SU-DHL-6 (cell line): ENCODE results near the gene RNU6-8.

Source experiments
- H2AFZ ChIP-seq: fragments of 200-600 bp; sonication (generic); 2 replicates; pipeline ENCODE4 v1.6.1; 2014; ENCODE audit warnings: low read depth, mild to moderate bottlenecking, moderate library complexity, mixed read lengths, antibody characterized with exemption, low read length; ENCODE audit not compliant: severe bottlenecking
- H3F3A ChIP-seq: fragments of 200-600 bp; shearing (Covaris generic); 2 replicates; pipeline ENCODE4 v1.6.0; 2016; ENCODE audit warnings: antibody characterized with exemption, mild to moderate bottlenecking; ENCODE audit not compliant: insufficient read depth
- H3K27ac ChIP-seq: fragments of 200-600 bp; sonication (generic); 2 replicates; pipeline ENCODE4 v1.5.1; 2016; ENCODE audit warnings: low read depth, mild to moderate bottlenecking, low read length, moderate library complexity, mixed read lengths
- H3K27me3 ChIP-seq: fragments of 200-600 bp; sonication (generic), shearing (Covaris generic); 2 replicates; pipeline ENCODE4 v1.6.0; 2014; ENCODE audit warnings: mild to moderate bottlenecking, low read length
- H3K36me3 ChIP-seq: fragments of 200-600 bp; sonication (generic); 2 replicates; pipeline ENCODE4 v1.6.1; 2014; ENCODE audit warnings: mild to moderate bottlenecking, low read length, mixed read lengths
- H3K4me2 ChIP-seq: fragments of 300-600, 200-600 bp; shearing (Covaris generic), sonication (generic); 2 replicates; pipeline ENCODE4 v1.6.0; 2014; ENCODE audit warnings: low read length, low read depth, mild to moderate bottlenecking; ENCODE audit not compliant: poor library complexity, severe bottlenecking
- H3K4me3 ChIP-seq: fragments of 200-600 bp; sonication (generic); 2 replicates; pipeline ENCODE4 v1.5.1; 2014; ENCODE audit warnings: antibody characterized with exemption, low read length, mild to moderate bottlenecking, mixed read lengths; ENCODE audit not compliant: insufficient read depth, poor library complexity, severe bottlenecking
- H3K79me2 ChIP-seq: fragments of 200-600 bp; sonication (generic); 2 replicates; pipeline ENCODE4 v1.6.1; 2014; ENCODE audit warnings: mild to moderate bottlenecking, low read length, moderate library complexity; ENCODE audit not compliant: insufficient read depth
- H3K9ac ChIP-seq: fragments of 200-600 bp; sonication (generic); 2 replicates; pipeline ENCODE4 v1.7.0; 2014; ENCODE audit warnings: mild to moderate bottlenecking, low read length
- H3K9me2 ChIP-seq: fragments of 200-600 bp; sonication (generic); replicated peaks from 2 replicates; pipeline ENCODE4 v1.6.1; 2014; ENCODE audit warnings: low read length; ENCODE audit not compliant: insufficient read depth
- H3K9me3 ChIP-seq: fragments of 200-600 bp; sonication (generic); 2 replicates; pipeline ENCODE4 v1.6.1; 2014; ENCODE audit warnings: low read length, mixed read lengths; ENCODE audit not compliant: insufficient read depth
- H4K20me1 ChIP-seq: fragments of 200-600 bp; sonication (generic); 2 replicates; pipeline ENCODE4 v1.6.1; 2014; ENCODE audit warnings: low read depth, mild to moderate bottlenecking, antibody characterized with exemption, low read length, moderate library complexity, mixed read lengths
- EZH2phosphoT487 ChIP-seq: fragments of 200-600 bp; sonication (generic), shearing (Covaris generic); conservative IDR thresholded peaks from 2 replicates; pipeline ENCODE4 v1.6.1; 2018; ENCODE audit warnings: mild to moderate bottlenecking, antibody characterized with exemption, low read length, moderate library complexity, mixed read lengths
- TF ChIP-seq, protein P1 (sequence below): fragments of 200-600 bp; sonication (generic); IDR thresholded peaks from one replicate; pipeline ENCODE4 v1.5.1; 2017; ENCODE audit warnings: antibody characterized with exemption, mild to moderate bottlenecking, low read length, moderate library complexity; ENCODE audit not compliant: insufficient read depth, poor library complexity, severe bottlenecking

Gene RNU6-8

GRCh38 chr14:32166029-32166428, 37.0 kb downstream of the RNU6-8 start:
- no peak overlapping the region for H3K4me3 ChIP-seq
- no peaks in the 10 kb centered on the region for H3K79me2 ChIP-seq
- no peaks in the 10 kb centered on the region for H3K9me2 ChIP-seq
- H3K27me3 ChIP-seq: no peaks in the 10 kb centered on the region
- H2AFZ ChIP-seq: no peak overlapping the region
- no peak overlapping the region for H3K9ac ChIP-seq
- H4K20me1 ChIP-seq: no peaks in the 10 kb centered on the region
- H3K9me3 ChIP-seq: no peaks in the 10 kb centered on the region
- no peak overlapping the region for H3K4me2 ChIP-seq
- H3K36me3 ChIP-seq: no peaks in the 10 kb centered on the region
- no peak overlapping the region for H3K27ac ChIP-seq
- no peaks in the 10 kb centered on the region for H3F3A ChIP-seq
- no peak for TF ChIP-seq EZH2phosphoT487
- TF ChIP-seq, protein P1, sequence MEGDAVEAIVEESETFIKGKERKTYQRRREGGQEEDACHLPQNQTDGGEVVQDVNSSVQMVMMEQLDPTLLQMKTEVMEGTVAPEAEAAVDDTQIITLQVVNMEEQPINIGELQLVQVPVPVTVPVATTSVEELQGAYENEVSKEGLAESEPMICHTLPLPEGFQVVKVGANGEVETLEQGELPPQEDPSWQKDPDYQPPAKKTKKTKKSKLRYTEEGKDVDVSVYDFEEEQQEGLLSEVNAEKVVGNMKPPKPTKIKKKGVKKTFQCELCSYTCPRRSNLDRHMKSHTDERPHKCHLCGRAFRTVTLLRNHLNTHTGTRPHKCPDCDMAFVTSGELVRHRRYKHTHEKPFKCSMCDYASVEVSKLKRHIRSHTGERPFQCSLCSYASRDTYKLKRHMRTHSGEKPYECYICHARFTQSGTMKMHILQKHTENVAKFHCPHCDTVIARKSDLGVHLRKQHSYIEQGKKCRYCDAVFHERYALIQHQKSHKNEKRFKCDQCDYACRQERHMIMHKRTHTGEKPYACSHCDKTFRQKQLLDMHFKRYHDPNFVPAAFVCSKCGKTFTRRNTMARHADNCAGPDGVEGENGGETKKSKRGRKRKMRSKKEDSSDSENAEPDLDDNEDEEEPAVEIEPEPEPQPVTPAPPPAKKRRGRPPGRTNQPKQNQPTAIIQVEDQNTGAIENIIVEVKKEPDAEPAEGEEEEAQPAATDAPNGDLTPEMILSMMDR: no peak
